ENCODE measurements around the gene ERC2.

The ERC2 gene

GRCh38 chr3:56253941-56254665, 214.2 kb downstream of the ERC2 start:
- no peak for DNase-seq (ENCODE audit: low read depth in 2 of 2)

DNA sequence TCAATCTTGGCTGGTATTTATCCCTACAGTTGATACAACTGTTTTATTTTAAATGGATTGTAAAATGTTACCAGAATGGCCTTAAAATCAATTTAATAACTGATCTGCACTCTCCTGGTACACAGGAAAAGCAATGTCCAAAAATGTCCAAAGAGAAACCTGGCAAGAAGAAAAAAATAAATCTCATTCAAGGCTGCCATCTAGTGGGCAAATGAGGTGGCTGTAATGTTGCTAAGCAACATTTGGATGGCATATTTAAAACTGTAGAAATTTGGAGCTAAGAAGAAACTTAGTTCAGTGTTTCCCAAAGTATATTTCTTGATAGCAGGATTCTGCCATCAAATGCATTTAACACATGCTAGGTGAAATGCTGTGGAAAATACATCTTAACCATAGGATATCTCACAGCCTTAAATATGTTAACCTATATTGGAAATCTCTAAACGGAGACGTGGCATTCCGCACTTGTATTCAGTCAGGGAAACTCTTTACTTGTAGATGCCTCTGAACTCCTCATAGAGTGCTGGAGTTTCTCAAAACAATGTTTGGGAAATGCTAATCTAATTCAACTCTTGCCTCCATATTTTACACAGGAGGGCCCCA, 216.8 kb downstream of the ERC2 start:
- DNase-seq (ENCODE audit: low read depth in 2 of 2) = no peak

- no peak for DNase-seq (ENCODE audit: low read depth in 2 of 2)
Observed at GRCh38 chr3:56248021-56248420, 220.2 kb downstream of the ERC2 start.

DNA sequence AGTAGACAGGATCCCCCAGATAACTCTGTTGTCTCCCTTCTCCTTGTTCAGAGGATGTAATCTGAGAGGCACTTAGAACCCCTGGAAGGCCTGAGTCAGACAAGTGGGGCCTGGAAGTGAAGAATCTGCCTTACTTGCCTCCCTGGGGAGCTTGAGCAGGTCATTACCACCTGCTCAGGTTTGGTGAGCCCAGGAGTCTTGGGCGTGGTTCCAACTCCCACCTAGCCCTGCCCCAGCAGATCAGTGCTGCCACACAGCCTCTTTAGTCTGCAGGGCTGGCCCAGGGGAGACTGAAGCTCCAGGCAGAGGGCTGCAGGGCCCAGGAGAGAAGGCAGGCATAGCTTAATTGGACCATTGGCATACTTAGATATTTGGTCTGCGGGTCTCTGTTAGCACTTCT, 230.0 kb downstream of the ERC2 start:
- DNase-seq (ENCODE audit: low read depth in 2 of 2) = no peak

GRCh38 chr3:56233742-56234141, 234.5 kb downstream of the ERC2 start:
- DNase-seq (ENCODE audit: low read depth in 2 of 2) = no peak

- DNase-seq (ENCODE audit: low read depth in 2 of 2) = no peak
Observed at GRCh38 chr3:56229311-56229710, 239.0 kb downstream of the ERC2 start.

GRCh38 chr3:56222866-56223265, 245.4 kb downstream of the ERC2 start:
- DNase-seq (ENCODE audit: low read depth in 2 of 2) = no peak

- DNase-seq (ENCODE audit: low read depth in 2 of 2) = no peak
Observed at GRCh38 chr3:56219894-56220805, 248.1 kb downstream of the ERC2 start.

DNA sequence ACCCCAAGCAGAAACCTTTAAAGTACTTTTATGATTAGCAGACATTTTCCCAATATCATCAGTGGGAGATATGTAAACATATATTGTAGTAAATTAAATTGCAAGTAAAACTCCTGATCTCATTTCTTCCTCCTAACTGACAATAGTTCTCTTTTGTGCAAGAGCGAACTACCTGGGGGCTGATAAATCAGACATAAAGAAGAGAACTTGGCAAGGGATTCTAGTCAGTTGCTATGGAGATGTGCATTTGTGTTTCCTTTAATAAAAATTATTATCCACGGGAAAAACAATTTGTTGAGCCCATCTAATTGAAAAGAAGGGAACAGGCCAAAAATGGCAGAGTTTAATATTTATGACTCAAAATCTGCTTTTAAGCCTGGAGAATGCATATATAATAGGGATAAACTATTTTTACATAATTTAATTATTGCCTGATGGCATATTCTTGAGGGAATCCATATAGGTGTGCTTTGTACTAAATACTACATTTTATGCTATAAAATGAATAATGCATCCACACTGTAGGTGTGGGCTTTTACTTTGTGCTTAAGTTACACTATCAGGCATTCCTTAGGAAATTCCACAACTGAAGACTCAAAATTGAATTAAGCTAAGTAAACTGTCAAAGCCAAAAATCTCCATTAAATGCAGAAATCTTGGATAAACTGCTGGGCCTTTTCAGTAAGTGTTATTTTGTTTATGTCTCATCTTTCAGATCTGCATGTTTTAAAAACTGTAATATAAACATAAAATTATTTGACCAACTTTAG, 258.1 kb downstream of the ERC2 start:
- no peak for DNase-seq (ENCODE audit: low read depth in 2 of 2)

DNA sequence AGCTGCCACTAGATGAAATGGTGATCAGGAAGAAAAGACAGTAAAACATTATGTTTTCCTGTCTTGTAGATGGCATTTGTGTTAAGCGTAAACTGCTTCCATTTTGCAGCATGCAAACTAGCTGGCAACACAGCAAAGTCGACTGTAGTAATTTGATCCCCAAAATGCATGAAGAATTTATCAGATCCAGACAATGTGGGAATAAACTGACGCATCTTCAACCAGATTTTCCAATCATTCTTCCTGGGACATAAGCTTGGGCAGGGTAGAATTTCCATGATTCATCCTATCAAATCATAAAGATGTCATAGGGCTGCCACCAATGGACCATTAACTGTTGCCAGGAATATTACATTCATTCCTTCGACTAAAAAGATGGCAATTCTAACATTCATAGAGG, 260.3 kb downstream of the ERC2 start:
- no peak for DNase-seq (ENCODE audit: low read depth in 2 of 2)

DNA sequence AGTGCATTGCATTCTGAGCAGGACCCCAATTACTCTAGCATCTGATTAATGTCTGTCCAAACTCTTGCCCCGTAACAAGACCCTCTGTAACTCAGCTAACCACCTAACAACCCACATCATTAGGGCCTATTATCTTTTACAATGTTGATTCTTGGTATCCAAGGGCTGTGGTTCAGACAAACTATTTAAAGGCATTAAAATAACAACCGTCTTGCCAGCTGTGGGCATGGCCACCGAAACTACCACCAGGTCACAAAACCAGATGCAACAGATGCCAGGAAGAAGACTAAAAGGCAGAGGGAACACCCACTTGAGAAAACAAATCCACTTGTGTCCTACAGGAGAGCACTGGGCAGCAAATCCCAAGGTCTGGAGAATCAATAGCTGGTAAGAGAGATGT, 262.9 kb downstream of the ERC2 start:
- DNase-seq (ENCODE audit: low read depth in 2 of 2) = no peak

GRCh38 chr3:56202997-56203396, 265.3 kb downstream of the ERC2 start:
- DNase-seq (ENCODE audit: low read depth in 2 of 2) = no peak

GRCh38 chr3:56201407-56201806, 266.9 kb downstream of the ERC2 start:
- DNase-seq (ENCODE audit: low read depth in 2 of 2) = no peak

- DNase-seq (ENCODE audit: low read depth in 2 of 2) = no peak
Observed at GRCh38 chr3:56200251-56200650, 268.0 kb downstream of the ERC2 start.

- DNase-seq (ENCODE audit: low read depth in 2 of 2) = no peak
Observed at GRCh38 chr3:56197991-56198390, 270.3 kb downstream of the ERC2 start.

DNA sequence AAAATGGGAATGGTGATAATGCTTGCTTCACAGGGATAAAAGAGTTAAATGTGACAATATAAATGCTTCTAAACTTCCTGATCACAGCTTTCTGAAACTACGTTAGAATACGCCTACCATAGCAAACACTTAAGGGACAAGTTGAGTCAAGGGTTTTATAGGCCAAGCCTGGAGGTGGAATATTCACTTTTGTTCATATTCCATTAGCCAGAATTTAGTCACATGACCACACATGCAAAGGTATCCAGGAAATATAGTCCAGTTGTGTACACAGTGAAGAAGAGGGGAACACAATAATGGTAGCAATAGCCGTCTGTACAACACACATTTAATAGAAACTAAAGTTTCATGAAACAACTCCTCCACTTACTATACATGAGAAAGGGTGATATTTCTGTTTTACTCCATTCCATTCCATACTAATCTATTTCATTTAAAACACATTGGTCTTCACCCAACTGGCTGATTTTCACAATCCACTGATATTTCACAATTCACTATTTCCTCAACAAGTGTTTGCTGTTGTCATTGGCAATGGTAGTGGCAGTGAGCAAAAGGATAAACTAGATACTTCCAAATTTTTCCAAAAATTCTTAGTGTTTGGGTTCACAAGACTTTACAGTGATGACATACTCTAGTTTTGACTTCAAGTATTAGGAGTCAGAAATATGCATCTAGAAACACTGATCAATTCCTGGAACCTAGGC, 270.9 kb downstream of the ERC2 start:
- DNase-seq (ENCODE audit: low read depth in 2 of 2) = no peak

DNA sequence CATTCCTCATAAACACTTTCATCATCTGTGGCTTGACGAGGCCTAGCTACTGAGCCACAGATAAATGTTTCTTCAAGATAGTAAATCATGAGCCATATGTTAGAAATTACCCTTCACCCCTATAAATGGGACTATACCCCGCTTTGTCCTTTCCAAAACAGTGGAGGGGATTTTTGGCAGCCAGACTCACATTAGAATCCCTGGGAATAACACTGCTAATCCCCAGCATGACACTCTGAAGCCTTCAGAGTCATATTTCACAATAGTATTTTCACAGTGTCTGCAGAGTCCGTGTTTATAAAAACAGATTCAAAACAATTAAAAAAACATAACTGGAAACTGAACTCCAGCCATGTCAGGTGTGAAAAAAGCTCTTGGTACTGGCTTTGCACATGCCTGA, 271.6 kb downstream of the ERC2 start:
- DNase-seq (ENCODE audit: low read depth in 2 of 2) = no peak

- DNase-seq (ENCODE audit: low read depth in 2 of 2) = no peak
Observed at GRCh38 chr3:56193519-56193918, 274.7 kb downstream of the ERC2 start.

DNA sequence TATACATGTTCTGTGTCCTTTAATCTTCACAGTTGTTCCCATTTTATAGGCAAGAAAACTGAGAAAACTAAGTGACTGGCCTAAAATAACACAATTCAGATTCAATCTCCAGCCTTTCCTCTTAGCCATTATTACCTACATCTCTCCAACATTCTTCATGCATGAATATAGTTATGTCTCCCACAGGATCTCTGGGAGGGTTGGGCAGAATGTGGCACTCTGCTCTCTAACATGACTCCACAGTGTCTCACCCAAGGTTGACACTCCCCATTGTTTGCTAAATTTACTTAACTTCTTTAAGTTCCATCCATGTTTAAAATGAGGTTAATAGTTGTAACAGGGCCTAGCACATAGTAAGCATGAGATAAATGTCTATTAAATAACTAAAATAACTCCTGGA, 276.3 kb downstream of the ERC2 start:
- DNase-seq (ENCODE audit: low read depth in 2 of 2) = no peak

DNA sequence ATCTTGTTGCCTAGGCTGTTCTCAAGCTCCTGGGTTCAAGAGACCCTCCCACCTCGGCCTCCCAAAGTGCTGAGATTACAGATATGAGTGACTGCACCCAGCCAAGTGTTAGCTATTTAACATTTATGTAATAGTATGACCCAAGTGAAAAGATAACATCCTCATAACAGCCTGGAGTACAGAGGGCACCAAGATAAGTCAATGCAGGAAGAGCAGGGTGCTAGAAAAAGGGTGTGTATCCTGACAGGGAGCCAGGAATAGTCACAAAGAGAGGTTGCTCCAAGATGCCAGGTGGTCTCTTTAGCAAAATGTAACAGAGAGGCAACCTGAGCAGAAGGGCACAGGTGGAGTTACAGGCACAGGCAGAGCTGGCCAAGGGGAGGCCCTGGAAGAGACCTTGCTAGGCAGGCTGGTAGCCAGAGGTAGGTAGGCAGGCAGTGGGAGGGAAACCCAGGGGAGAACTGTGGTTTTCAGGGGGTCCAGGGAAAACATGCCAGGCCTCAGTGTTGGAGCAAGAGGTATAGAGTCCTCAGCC, 277.4 kb downstream of the ERC2 start:
- DNase-seq (ENCODE audit: low read depth in 2 of 2) = no peak

GRCh38 chr3:56190130-56190529, 278.1 kb downstream of the ERC2 start:
- no peak for DNase-seq (ENCODE audit: low read depth in 2 of 2)

Data from stimulated activated CD4-positive, alpha-beta T cell treated with anti-CD3 and anti-CD28 coated beads, Interleukin-1b, Interleukin-23, amount 100 ng/mL, for 1 hour (primary cell).